ENCODE data around the gene HRH3.

Gene HRH3

DNA sequence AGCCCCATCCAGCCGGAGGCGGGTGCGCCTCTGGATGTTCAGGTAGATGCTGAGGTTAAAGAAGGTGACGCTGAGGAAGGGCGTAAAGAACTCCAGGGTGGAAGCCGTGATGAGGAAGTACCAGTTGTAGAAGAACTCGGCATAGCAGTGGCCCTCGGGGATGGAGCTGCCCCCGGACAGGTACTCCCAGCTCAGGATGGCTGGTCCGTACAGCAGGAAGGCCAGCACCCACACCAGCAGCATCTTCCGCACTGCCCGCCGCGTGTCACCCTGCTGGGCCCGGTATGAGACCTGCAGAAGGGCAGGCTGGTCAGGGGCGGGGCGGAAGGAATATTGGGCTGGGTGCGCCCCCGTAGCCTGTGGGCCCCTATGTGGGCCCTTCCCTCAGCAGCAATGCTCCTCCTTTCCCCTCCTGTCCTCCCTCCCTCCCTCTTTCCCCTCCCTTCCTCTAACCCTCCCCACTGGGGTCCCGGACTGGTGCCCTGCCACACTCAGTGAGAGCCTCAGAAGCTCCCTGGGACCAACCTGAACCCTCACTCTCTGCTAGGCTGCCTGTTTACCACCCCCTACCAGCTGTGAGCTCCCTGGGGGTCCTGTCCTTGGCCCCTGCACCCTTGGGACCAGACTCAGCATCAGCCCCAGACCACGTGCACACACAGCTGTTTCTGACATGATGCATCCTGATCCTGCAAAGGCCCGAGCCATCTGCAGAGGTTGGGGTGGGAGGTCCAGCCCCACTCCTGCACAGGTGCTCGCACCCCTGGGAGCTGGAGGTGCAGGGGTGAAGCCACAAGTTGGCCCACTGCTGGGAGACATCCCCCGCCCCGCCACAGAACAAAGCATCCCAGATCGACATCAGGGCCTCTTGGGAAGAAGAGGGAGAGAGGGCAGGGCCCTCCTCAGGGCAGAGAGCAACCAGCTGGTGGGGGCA is 3.2 kb downstream of the HRH3 start:
- in situ Hi-C loops (cut with MboI; ENCODE audit: low sequenced_read_pairs), result no loop called here

DNA sequence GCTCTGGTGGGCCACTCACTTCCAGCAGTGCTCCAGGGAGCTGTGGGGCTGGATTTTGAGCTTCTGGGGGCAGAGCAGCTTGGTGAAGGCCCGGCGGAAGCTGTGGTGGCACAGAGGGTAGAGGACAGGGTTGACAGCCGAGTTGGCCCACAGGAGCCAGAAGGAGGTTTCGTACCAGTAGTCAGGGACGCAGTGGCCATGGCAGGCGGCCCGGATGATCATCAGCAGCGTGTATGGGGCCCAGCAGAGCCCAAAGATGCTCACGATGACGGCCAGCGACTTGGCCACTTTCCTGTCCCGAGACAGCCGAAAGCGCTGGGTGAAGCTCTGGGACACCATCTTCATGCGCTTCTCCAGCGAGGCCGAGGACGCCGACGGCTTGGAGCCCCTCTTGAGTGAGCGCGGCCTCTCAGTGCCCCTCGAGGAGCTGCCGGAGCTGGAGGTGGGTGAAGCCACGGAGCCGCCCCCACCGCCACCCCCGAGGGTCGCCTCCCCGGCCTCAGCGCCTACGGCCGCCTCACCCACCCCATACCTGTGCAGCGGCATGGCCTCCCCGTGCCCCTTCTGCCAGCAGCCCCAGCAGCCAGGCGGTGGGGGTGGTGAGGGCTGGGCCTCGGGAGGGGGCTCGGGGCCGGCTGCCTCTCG is 4.0 kb downstream of the HRH3 start:
- in situ Hi-C loops (cut with MboI; ENCODE audit: low sequenced_read_pairs), result no loop called here

DNA sequence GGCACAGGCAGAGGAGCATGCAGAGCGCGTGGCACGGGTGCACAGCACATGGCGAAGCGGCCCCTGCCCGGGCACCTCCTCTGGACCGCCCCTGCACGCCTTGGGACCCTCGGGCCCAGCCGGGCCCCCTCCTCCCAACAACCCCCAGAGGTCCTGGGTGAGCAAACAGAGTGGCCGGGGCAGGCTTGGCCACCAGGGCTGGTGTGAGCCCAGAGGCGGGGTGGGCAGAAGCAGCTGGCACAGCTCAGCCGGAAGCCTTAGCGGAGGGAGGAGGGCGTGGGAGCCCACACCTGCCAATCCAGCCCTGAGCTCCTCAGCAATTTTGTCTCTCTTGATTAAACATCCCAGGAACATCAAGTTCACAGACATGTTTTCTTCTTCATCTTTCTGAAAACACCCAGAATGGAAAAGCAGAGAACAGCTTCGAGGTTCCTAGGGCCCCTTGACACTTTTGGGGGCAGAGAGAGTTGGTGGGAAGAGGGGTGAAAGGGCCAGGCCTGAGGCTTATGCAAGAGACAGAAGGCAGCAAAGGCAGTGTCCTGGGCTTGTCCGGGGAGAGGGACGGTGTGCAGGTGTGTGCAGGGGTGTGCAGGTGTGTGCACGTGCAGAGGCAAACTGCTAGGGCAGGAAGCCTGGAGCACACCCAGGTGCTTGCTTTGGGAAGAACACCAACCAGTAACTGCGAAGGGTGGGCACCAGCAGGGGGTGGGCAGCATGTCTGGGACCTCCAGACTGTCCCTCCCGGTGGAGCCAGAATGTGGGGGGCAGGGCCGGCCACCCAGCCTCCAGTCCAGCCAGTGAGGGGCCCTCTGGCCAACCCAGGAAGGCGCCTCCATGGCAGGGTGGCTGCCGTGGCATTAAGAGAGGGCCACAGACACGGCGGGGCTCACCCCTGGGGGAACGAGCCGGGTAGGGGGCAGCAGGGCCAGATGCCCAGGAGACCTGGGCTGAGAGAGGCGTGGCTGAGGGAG is 4.8 kb downstream of the HRH3 start:
- in situ Hi-C loops (cut with MboI; ENCODE audit: low sequenced_read_pairs), result no loop called here

DNA sequence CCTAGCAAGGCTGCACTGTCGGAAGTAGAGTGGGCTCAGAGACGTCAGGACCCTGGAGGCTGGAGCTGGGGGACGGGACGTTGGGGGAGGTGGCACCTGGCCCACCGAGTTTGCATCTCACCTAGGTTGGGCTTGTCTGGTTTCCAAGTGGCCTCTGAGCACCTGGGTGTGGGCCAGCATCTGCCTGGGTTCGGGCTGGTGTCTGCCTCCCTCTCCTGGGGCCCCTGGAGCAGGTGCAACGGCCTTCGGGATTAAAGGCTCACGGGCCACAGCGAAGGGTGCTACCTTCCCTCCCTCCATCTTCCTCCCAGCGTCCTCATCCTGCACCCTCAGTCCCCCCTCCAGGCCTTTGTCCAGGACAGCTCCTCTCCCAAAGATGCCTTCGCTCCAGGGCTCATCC is 6.0 kb downstream of the HRH3 start:
- in situ Hi-C loops (cut with MboI; ENCODE audit: low sequenced_read_pairs), result no loop called here

DNA sequence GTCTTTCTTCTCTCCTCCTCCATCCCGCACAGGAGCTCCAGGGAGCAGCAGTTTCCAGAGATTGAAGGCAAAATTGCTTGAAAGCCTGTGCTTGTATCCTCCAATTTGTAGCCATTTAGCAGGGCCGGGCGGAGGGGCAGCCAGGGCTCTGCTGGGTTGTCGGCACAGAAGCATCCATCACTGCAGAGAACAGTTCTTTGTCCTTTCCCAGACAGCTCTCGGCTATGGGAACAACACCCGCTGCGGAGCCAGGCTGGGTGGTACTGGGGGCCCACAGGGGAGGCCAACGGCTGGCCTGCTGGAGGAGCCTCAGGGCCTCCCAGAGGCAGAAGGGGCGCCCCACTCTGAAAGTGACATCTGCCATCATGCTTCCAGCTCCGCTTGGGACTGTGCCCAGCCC is 7.8 kb downstream of the HRH3 start:
- in situ Hi-C loops (cut with MboI; ENCODE audit: low sequenced_read_pairs), result no loop called here

DNA sequence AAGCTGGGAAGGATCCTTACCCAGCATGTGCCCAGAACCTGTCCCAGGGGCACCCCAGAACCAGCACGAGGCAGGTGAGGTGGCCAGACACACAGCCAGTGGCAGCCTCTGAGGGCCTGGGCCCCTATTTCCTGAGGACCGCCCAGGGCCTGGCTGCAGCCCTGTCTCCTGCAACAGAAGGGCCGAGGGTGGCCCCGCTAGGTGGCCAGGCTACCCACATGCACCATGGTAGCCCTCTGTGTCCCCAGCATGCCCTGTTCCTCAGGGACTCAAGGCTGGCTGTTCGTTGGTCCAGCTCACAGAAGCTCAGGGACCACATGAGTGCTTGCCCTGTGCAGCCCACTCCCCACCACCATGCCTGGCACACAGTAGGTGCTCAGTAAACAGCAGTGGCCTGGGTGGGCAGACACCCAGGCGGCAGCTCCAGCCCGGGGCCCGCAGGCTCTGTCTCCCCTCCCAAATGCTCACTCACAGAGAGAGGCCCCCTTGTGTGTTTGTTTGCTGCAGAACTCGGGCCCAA is 8.2 kb downstream of the HRH3 start:
- in situ Hi-C loops (cut with MboI; ENCODE audit: low sequenced_read_pairs), result no loop called here

DNA sequence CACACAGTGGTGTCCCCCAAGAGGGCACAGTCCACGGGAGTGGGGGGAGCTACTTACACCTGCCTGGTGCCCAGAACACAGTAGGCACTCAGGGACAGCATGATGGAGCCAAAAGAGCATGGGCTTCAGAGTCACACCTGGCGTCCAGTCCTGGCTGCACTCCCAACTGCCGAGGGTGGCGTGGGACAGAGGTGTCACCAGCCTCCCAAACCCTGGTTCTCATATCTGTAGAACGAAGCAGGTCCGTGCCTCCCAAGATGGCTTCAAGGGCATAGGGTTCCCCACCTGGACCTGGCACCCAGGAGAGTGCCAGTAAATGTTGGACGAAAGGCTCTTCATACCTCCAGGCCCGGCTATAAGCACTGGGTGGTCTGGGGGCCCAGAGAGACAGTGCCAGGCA is 8.9 kb downstream of the HRH3 start:
- in situ Hi-C loops (cut with MboI; ENCODE audit: low sequenced_read_pairs), result no loop called here

DNA sequence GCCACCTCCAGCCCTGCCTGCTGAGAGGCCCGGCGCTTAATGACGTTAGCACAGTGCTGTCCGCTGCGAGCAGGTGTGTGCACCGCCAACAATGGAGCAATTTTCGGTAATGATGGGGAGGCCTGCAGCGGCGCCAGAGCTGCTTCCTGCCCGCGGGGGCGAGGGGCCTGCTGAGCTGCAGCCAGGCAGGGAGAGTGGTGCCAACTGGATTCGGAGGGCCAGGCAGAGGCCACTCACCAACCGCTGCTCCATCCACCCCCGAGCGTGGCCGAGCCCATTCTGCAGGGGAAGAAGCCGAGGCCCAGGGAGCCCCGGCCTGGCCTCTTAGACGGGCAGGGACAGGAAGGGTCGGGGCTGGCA is 9.6 kb downstream of the HRH3 start:
- in situ Hi-C loops (cut with MboI; ENCODE audit: low sequenced_read_pairs), result no loop called here

DNA sequence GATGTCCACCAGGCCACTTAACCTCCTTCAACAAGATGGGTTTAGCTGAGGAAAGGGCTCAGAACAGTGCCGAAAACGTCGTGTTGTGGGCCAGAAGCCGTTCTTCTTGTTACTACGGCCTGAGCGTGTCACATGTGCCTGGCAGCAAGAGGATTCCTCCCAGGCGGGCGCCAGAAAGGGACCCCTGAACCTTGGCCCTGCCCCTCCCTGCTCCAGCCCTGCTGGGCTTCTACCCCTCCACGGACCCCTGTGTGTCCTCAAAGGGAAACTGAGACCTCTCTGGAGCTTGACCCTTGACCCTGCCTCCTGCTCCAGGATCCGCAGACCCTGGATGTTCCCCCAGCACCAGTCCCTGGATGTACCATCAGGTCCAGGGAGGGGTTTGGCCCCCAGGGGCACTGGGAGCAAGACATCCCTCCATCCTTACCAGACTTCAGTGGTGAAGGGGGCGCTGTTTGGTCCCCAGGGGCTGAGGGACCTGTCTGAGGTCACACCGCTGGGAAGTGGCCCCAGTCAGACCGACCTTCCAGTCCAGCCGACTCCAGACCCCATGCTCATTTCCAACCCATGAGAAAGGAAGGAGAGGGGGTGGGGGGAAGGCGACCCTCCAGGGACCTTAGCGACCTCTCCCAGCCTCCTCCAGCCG is 10.1 kb downstream of the HRH3 start:
- in situ Hi-C loops (cut with MboI; ENCODE audit: low sequenced_read_pairs), result no loop called here

DNA sequence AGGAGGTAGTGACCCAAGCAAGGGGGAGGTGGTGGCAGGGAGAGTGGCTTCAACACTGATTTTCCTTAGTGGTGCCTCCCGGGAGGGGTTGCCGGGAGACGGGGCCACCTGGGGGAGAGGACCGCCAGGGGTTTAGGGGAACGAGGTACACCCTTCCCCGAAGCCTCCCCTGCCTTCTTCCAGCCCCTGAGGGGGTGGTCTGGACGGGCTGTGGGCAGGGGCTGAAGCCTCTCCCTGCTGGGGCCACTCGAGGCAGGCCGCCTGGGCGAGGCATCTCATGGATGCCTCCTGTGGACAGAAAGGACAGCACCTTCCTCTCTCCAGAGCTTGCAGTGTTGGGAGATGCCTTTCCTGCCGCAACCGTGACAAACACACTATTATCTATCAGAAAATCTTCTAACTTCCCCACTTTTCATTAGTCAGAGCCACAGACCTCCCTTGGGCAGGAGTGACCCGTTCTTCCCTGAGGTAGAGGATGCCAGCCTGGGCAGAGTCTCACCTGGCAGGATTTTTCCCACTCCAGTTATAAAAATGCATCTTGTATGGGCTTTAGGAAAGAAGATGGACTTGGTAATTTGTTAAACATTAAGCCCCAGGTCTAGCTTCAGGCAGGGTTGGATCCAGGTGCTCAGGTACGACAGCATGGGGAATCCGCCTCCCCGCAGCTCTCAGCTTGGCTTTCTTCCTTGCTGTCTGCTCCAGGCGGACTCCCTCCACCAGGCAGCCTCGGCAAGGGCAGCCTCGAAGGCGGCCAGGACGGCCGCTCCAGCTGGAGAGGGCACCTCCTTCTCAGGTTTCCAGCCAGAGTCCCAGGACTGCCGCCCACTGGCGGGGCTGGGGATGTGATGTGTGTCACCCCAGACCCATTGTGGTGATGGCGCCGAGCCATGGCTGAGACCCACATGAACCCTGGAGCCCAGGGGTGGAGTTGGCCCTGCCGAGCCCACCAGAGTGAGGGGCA is 11.0 kb downstream of the HRH3 start:
- in situ Hi-C loops (cut with MboI; ENCODE audit: low sequenced_read_pairs), result no loop called here

DNA sequence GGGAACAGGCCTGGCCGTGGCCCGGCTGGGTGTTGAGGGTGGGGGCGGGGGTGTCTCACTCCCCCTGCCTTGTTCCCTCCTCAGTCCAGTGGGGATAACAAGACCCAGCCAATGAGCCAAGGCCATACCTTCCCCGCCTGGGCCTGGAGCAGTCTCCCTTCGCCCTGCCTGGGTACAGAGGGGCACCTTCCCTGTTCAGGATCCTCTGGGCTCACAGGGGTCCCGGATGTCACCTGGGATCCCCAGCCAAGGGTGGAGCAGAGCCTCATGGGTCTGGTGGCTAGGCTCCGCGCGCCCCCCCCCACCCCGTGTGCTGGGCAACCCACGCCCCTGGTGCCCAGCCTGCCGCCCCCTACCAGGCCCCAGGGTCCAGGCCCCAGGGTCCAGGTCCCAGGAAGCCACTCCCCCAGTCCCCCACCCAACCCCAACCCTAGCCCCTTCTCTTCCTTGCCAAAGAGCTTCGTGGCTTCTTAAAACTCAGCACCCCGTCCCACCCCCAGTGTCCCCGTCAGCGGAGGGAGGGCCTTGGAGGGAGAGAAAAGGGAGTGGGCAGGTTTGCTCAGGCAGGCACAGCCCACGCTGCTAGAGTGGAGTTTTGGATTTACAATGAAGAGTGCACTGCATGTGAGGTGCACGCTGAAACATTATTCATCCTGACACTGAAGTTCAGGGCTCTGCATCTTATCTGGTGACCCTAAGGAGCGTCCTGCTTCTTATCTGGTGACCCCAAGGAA is 11.8 kb downstream of the HRH3 start:
- in situ Hi-C loops (cut with MboI; ENCODE audit: low sequenced_read_pairs), result no loop called here

DNA sequence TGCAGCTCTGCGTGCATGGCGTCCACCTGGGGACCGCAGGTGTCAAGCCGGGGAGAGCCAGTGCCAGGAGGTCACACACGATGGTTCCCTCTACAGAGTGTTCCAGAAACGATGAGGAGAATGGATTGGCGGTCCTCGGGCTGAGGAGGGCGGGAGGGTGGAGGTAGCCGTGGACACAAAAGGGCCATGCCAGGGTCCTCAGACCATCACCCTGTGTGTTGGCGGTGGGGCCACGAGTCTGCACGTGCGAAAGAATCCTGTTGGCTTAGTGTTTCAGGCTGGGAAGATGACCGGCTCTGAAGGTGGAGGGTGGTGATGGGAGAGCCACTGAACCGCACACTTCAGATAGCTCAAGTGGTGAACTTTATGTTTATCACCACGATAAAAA is 13.7 kb downstream of the HRH3 start:
- in situ Hi-C loops (cut with MboI; ENCODE audit: low sequenced_read_pairs), result no loop called here

DNA sequence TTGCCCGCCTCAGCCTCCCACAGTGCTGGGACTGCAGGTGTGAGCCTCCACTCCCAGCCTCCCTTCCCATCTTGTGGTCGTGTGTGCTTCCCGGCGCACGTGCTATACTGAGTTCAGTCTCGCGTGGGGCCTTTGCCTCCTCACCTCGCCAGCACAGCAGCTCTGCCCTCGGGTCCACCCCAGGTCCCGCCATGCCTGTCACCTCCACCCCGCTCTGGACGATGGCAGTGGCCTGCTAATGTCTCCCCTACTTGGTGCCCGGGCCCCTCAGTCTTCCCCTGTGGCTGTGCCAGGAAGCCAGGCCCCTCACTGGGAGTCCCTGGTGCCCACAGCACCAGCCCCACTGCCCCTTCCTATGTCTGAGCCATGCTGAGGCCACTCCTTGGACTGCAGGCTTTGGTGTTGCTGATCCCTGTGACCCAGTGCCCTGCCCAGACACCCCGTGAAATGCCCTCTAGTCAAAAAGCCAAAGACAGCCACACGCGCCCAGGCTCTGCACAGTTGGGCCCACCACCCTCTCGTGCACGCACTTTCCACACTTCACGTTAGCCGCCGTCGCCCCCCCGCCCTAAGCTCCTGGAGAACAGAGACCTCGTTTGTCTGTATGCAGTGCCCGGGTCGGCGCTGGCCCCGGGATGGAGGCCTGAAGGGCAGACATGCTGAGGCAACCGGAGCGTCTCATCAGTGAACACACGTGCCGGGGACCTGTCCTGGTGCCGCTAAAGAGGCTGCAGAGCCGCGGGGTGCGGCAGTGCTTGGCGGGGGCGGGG is 14.3 kb downstream of the HRH3 start:
- in situ Hi-C loops (cut with MboI; ENCODE audit: low sequenced_read_pairs), result no loop called here

DNA sequence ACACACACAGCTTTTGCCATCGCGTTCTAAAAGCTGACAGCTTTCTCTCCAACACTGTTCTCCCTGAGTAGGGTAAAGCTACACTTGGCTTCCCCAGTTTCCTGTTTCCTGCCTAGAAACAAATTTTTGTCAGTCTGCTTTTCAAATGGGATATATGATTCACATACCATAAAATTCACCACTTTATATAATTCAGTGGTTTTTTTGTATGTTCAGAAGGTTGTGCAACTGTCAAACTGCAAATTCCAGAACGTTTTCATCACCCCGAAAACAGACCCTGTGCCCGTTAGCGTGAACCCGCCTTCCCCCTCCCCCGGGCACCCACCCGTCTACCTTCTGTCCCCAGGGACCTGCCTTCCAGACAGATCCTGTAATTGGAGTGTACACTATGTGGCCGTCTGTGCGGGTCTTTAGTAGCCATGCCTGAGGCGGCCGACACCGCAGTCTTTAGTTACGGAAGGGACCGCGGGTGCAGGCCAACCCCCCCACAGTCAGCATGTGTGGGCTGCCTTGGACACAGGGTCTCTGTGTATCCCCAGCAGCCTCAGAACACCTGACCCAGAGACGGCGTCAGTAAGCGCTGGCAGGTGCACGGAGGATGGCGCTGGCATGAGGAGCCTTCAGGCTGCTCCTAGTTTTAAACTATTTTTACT is 16.6 kb downstream of the HRH3 start:
- in situ Hi-C loops (cut with MboI; ENCODE audit: low sequenced_read_pairs), result no loop called here

DNA sequence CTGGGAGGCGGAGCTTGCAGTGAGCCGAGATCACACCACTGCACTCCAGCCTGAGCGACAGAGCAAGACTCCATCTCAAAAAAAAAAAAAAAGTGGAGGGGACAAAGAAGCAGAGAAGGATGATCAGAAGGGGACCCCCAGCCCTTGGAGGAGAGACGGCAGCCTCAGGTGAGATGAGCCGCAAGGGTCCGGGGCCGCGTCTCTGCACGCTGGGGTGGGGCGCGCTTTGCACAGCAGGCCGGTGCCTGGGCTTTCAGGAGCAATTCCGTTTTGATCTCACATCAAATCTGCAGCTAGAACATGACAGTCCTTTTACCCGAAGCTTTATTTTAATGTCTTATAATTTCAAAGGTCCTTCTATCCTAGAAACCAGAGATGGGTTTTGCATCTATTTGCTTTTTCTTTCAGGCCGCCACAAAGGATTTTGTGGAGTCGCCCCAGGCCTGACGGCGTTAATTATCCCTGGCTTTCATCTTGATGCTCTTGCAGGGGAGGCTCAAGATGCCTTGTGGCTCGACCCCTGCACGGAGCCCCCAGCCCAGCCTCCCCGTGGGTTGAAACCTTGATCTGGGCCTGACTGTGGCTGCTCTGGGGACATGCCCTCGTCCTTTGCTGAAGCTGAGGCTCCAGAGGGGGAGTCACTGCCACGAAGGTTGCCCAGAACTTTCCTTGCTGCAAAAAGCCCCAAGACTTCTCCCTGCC is 17.3 kb downstream of the HRH3 start:
- in situ Hi-C loops (cut with MboI; ENCODE audit: low sequenced_read_pairs), result no loop called here

DNA sequence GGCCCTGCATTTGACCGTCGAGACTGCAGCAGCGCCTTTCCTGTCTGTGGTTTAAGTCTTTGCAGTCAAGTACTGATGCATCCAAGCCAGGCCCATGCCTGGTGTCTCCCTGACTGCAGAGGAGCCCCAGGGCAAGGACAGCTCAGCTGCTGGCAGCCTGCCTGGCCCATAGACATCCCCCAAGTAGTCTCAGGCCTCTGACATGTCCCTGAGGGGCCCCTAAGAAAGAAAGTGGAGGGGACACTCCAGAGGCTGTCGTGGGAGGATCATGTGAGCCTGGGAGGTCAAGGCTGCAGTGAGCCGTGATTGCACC is 18.0 kb downstream of the HRH3 start:
- in situ Hi-C loops (cut with MboI; ENCODE audit: low sequenced_read_pairs), result no loop called here

Measured in HL-60/S4 treated with retinoic acid at 250 ng/mL for 4 days and 3 days (cell line).